Body of pancreas (tissue), 4 donors: ENCODE measurements around the gene FAM170B. TPM values are rescaled to one million over a fixed set of nuclear protein-coding genes. Genes with fewer than 3 reads are reported as not detected.

Experiments used
- ATAC-seq: fragments of 150-250 bp; one replicate; pipeline ENCODE4 v1.9.1; 2016
- DNase-seq, 4 donors: peaks; one replicate each; pipeline ENCODE4 v3.0.0-alpha.2; 2019
- H3K27ac ChIP-seq, 4 donors: fragments of 200-600 bp; sonication (generic); 1 replicate in 3 of 4; 2 replicates in 1 of 4; pipeline versions ENCODE4 v1.5.1 to v1.6.1; 2016 to 2019; ENCODE audit warnings: mild to moderate bottlenecking in 1 of 4, mixed read lengths in 1 of 4, moderate library complexity in 1 of 4
- H3K27me3 ChIP-seq, 2 donors: fragments of 200-600 bp; sonication (generic); one replicate each; pipeline ENCODE4 v1.6.0; 2016; ENCODE audit warnings: mild to moderate bottlenecking in 1 of 2
- H3K36me3 ChIP-seq, 2 donors: fragments of 200-600 bp; sonication (generic); replicated peaks in 1 of 2; 2 replicates each; pipeline ENCODE4 v1.5.1; 2016; ENCODE audit warnings: low read depth in 2 of 2; ENCODE audit not compliant: insufficient read depth in 1 of 2
- H3K4me1 ChIP-seq: fragments of 200-600 bp; sonication (generic); one replicate; pipeline ENCODE4 v1.6.0; 2016
- H3K4me3 ChIP-seq, 2 donors: fragments of 200-600 bp; sonication (generic); 1 replicate in 1 of 2; 2 replicates in 1 of 2; pipeline ENCODE4 v1.5.1; 2016 to 2019
- H3K9me3 ChIP-seq, 3 donors: fragments of 200-600 bp; sonication (generic); 1 replicate in 2 of 3; 2 replicates in 1 of 3; pipeline ENCODE4 v1.5.1; 2016
- POLR2A ChIP-seq, 3 donors: fragments of 450-650 bp; IDR thresholded peaks; one replicate each; pipeline ENCODE4 v1.6.1; 2016; ENCODE audit warnings: antibody characterized with exemption in 3 of 3, mild to moderate bottlenecking in 2 of 3
- WGBS, 2 donors: methylation state at CpG; one replicate each; pipeline ENCODE4 v1.1.5; 2017; 5-methylcytosine and 5-hydroxymethylcytosine counted together
- intact Hi-C: fragments of 100-400 bp; cut with DNase I; formaldehyde crosslinking; loops from one replicate; pipeline ENCODE4 v1.15.1; 2023
- total RNA-seq, 2 donors: library from RNA; depleted of rRNA; stranded (reverse); fragments of >200 nt; gene quantifications; one replicate each; pipeline ENCODE4 v1.1.0, GENCODE V29; 2016
- TF ChIP-seq, protein P1 (sequence below), 7 experiments: fragments of 450-650 bp in 4 of 7; fragments of 200-600 bp in 3 of 7; sonication (generic) in 3 of 7; IDR thresholded peaks; one replicate each; pipeline ENCODE4 v1.5.1; 2016 to 2019; ENCODE audit warnings: antibody characterized with exemption in 7 of 7

FAM170B gene
- total RNA-seq, 2 donors from 2014 or later, result not detected

DNA sequence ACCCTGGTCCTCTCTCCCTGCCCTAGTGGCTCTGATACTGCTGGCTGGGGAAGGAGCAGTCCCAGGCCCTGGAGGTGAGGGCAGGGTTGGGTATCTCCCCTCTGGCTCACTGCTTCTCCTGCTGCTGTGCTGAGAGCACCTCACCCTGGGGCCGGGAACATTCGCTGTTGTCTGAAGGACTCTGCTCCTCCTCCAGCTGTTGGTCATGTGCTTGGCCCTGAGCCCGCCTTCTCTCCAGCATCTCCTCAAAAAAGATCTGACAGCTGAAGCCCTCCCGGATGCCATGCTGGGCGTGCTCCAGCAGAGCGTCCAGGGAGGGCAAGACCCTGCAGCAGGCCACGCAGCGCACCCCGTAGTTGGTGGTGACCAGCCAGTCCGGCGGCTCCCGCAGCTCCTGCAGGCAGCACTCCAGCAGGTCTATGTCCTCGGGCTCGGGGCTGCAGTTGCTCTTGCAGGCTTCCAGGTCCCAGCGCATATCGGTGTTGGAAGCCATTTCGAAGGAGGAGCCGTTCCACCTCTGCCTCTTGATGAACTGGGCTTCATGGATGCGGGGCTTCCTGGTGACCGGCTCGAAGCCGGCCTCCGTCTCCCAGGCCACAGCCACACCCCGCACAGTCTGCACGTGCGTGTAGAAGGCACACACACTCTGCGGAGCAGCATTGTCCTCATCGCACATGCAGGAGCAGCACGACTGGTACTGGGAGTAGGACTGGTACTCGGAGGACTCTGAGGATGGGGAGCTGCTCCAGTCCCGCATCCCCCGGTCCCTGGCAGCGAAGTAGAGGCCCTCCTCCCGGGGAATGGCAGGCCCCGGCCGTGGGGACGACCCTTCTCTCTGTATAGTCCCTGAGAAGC is 2.1 kb downstream of the FAM170B start:
- WGBS, 2 donors, result 62 to 71% methylated on average over 8 to 37 of the region's 37 CpGs
- no peaks in the 10 kb centered on the region for H3K27me3 ChIP-seq
- TF ChIP-seq POLR2A (IDR thresholded peaks at IDR 0.05), result no peak
- TF ChIP-seq, protein P1, sequence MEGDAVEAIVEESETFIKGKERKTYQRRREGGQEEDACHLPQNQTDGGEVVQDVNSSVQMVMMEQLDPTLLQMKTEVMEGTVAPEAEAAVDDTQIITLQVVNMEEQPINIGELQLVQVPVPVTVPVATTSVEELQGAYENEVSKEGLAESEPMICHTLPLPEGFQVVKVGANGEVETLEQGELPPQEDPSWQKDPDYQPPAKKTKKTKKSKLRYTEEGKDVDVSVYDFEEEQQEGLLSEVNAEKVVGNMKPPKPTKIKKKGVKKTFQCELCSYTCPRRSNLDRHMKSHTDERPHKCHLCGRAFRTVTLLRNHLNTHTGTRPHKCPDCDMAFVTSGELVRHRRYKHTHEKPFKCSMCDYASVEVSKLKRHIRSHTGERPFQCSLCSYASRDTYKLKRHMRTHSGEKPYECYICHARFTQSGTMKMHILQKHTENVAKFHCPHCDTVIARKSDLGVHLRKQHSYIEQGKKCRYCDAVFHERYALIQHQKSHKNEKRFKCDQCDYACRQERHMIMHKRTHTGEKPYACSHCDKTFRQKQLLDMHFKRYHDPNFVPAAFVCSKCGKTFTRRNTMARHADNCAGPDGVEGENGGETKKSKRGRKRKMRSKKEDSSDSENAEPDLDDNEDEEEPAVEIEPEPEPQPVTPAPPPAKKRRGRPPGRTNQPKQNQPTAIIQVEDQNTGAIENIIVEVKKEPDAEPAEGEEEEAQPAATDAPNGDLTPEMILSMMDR (IDR thresholded peaks at IDR 0.05), result no peak
- intact Hi-C loops, result no loop called here
- DNase-seq (no peak), ATAC-seq (no peak)
- H3K4me3 ChIP-seq, result no peak overlapping the region
- H3K4me1 ChIP-seq, result no peaks in the 10 kb centered on the region
- no peaks in the 10 kb centered on the region for H3K36me3 ChIP-seq
- no peak overlapping the region for H3K27ac ChIP-seq
- H3K9me3 ChIP-seq, result no peaks in the 10 kb centered on the region

DNA sequence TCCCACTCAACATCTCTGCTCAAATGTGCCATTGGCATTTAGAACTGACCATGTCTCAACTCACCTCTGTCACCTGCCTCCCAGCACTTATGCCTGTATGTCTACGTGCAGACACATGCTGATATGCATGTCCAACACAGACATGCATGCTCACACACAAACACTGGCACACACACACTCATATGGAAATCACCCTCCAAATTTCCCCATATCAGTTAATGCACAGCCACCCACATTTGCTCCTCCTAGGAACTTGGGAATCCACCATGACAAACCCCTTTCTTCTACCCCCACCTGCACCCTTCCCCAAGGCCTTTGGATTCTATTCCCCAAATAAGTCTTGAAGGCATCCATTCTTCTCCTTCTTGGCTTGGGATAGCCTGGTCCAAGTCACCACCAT is 4.4 kb downstream of the FAM170B start:
- DNase-seq (no peak), ATAC-seq (no peak)
- no peaks in the 10 kb centered on the region for H3K36me3 ChIP-seq
- no peak overlapping the region for H3K4me3 ChIP-seq
- intact Hi-C loops, result no loop called here
- H3K27ac ChIP-seq, result no peak overlapping the region
- no peaks in the 10 kb centered on the region for H3K9me3 ChIP-seq
- TF ChIP-seq, protein P1 (IDR thresholded peaks at IDR 0.05), result no peak
- no peak for TF ChIP-seq POLR2A (IDR thresholded peaks at IDR 0.05)
- H3K4me1 ChIP-seq, result no peaks in the 10 kb centered on the region
- no peaks in the 10 kb centered on the region for H3K27me3 ChIP-seq
- WGBS, 2 donors, result 57 to 76% methylated on average over 1 of the region's 1 CpG

- no peaks in the 10 kb centered on the region for H3K36me3 ChIP-seq
- no peaks in the 10 kb centered on the region for H3K9me3 ChIP-seq
- TF ChIP-seq, protein P1 (IDR thresholded peaks at IDR 0.05), result no peak
- no peak for TF ChIP-seq POLR2A (IDR thresholded peaks at IDR 0.05)
- H3K4me3 ChIP-seq, result no peak overlapping the region
- H3K4me1 ChIP-seq, result no peaks in the 10 kb centered on the region
- intact Hi-C loops, result no loop called here
- DNase-seq, result no peak
- no peaks in the 10 kb centered on the region for H3K27me3 ChIP-seq
- WGBS, 2 donors, result 55 to 66% methylated on average over 4 of the region's 4 CpGs
- no peak for ATAC-seq
- H3K27ac ChIP-seq, result no peak overlapping the region
These were observed 5.0 kb downstream of the FAM170B start for GRCh38 chr10:49128854-49129253.

- ATAC-seq (no peak), DNase-seq (no peak)
- H3K27ac ChIP-seq, result no peak overlapping the region
- no peaks in the 10 kb centered on the region for H3K36me3 ChIP-seq
- intact Hi-C loops, result no loop called here
- no peak for TF ChIP-seq POLR2A (IDR thresholded peaks at IDR 0.05)
- TF ChIP-seq, protein P1 (IDR thresholded peaks at IDR 0.05), result no peak
- no peak overlapping the region for H3K4me3 ChIP-seq
- H3K4me1 ChIP-seq, result no peaks in the 10 kb centered on the region
- no peaks in the 10 kb centered on the region for H3K9me3 ChIP-seq
- 62 to 74% methylated on average over 7 of the region's 7 CpGs for WGBS, 2 donors
- H3K27me3 ChIP-seq, result no peaks in the 10 kb centered on the region
These were observed 9.6 kb downstream of the FAM170B start for GRCh38 chr10:49123981-49124950.
